Hepatocyte (in vitro differentiated cells): ENCODE data around the gene INTS6. TPM values are rescaled to one million over a fixed set of nuclear protein-coding genes. Genes with fewer than 3 reads are reported as not detected.

ENCODE experiments used
- DNase-seq: peaks from one replicate; pipeline ENCODE4 v3.0.0-alpha.2; 2016; ENCODE audit warnings: low spot score
- H2AFZ ChIP-seq: fragments of 200-600 bp; sonication (generic); 2 replicates; pipeline ENCODE4 v1.6.0; 2016; ENCODE audit warnings: antibody characterized with exemption, mild to moderate bottlenecking
- H3K27ac ChIP-seq: fragments of 200-600 bp; sonication (generic); 2 replicates; pipeline ENCODE4 v1.5.1; 2016; ENCODE audit warnings: mild to moderate bottlenecking
- H3K27me3 ChIP-seq: fragments of 200-600 bp; sonication (generic); 2 replicates; pipeline ENCODE4 v1.6.1; 2016
- H3K36me3 ChIP-seq: fragments of 200-600 bp; sonication (generic); replicated peaks from 2 replicates; pipeline ENCODE4 v1.5.1; 2016; ENCODE audit warnings: low read depth; ENCODE audit not compliant: insufficient read depth
- H3K4me1 ChIP-seq: fragments of 200-600 bp; sonication (generic); 2 replicates; pipeline ENCODE4 v1.5.1; 2016; ENCODE audit warnings: mild to moderate bottlenecking, moderate library complexity; ENCODE audit not compliant: insufficient read depth
- H3K4me2 ChIP-seq: fragments of 200-600 bp; sonication (generic); 2 replicates; pipeline ENCODE4 v1.6.0; 2016
- H3K4me3 ChIP-seq: fragments of 200-600 bp; sonication (generic); 2 replicates; pipeline ENCODE4 v1.5.1; 2016; ENCODE audit warnings: mild to moderate bottlenecking
- H3K79me2 ChIP-seq: fragments of 200-600 bp; sonication (generic); 2 replicates; pipeline ENCODE4 v1.6.0; 2017; ENCODE audit warnings: mild to moderate bottlenecking
- H3K9me2 ChIP-seq: fragments of 200-600 bp; sonication (generic); replicated peaks from 2 replicates; pipeline ENCODE4 v1.6.0; 2017; ENCODE audit warnings: mild to moderate bottlenecking; ENCODE audit not compliant: insufficient read depth
- H3K9me3 ChIP-seq: fragments of 200-600 bp; sonication (generic); 2 replicates; pipeline ENCODE4 v1.5.1; 2016; ENCODE audit warnings: low read depth, mild to moderate bottlenecking
- H4K20me1 ChIP-seq: fragments of 200-600 bp; sonication (generic); 2 replicates; pipeline ENCODE4 v1.6.0; 2016; ENCODE audit warnings: mild to moderate bottlenecking; ENCODE audit not compliant: insufficient read depth, poor library complexity, severe bottlenecking
- EZH2 ChIP-seq: fragments of 200-600 bp; sonication (generic); IDR thresholded peaks from 2 replicates; pipeline ENCODE4 v1.6.1; 2016; ENCODE audit warnings: antibody characterized with exemption, mild to moderate bottlenecking, borderline replicate concordance
- EZH2phosphoT487 ChIP-seq: fragments of 200-600 bp; sonication (generic); IDR thresholded peaks from one replicate; pipeline ENCODE4 v1.6.1; 2018; ENCODE audit warnings: antibody characterized with exemption, mild to moderate bottlenecking, low read depth, moderate library complexity; ENCODE audit not compliant: unreplicated experiment, severe bottlenecking
- WGBS: methylation state at CpG from one replicate; pipeline ENCODE4 v1.1.6; 2016; ENCODE audit warnings: low lambda C conversion rate; ENCODE audit errors: missing lambda C conversion rate; 5-methylcytosine and 5-hydroxymethylcytosine counted together
- polyA plus RNA-seq: library from polyadenylated mRNA; unstranded; fragments of >200 nt; fragmentation: Nextera tagmentation; extraction: Ambion mirVana; gene quantifications from 2 replicates; pipeline ENCODE4 v1.2.1, GENCODE V29; 2016
- total RNA-seq: library from RNA; depleted of rRNA; stranded (reverse); fragments of >200 nt; gene quantifications from 2 replicates; pipeline ENCODE4 v1.2.3, GENCODE V29; 2014
- TF ChIP-seq, protein P1 (sequence below): fragments of 200-600 bp; sonication (generic); IDR thresholded peaks from 2 replicates; pipeline ENCODE4 v1.5.1; 2016; ENCODE audit warnings: antibody characterized with exemption, mild to moderate bottlenecking; ENCODE audit not compliant: poor library complexity

INTS6 gene
- total and polyA plus RNA-seq, 2 experiments from 2014 or later = 28.5 to 51.2 TPM

DNA sequence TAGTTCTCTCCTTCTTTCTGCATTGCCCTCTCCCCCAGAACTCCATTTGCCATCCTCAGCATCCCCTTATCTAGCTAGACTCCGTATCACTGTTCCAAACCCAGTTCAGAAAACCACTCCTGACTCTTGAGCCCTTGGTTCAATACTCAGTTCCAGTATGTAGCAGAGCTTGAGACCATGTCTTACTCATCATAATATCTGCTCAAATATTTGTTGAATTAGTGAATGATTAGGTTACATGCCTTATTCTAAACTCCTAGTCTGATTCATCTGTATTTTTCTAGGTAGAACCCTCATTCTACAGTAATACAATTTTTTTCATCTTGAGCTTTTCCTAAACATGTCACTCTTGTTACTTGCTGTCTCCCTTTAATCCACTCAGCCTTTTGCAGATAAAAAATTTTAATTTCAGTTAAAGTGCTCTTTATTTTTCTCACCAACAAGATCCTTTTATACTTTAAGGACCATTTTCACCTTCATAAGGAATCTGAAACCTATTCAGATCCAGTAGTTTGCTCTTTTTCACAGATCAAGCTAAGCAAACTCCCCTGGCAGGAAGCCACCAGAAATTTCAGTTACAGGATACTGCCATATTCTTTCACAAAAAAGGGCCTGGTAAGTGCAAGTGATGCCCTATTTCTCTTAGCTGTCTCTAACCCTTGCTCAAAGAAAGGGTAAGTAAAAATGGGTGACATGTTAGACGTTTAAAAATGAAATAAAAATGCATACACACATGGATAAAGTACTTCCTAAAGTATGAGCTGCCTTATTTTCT, 23.1 kb upstream of the INTS6 start:
- H3K79me2 ChIP-seq = no peaks in the 10 kb centered on the region
- H3K4me2 ChIP-seq = no peak overlapping the region
- H3K9me3 ChIP-seq = no peaks in the 10 kb centered on the region
- H3K36me3 ChIP-seq = no peaks in the 10 kb centered on the region
- no peak overlapping the region for H2AFZ ChIP-seq
- H3K27me3 ChIP-seq = no peaks in the 10 kb centered on the region
- no peaks in the 10 kb centered on the region for H3K4me1 ChIP-seq
- TF ChIP-seq, protein P1, sequence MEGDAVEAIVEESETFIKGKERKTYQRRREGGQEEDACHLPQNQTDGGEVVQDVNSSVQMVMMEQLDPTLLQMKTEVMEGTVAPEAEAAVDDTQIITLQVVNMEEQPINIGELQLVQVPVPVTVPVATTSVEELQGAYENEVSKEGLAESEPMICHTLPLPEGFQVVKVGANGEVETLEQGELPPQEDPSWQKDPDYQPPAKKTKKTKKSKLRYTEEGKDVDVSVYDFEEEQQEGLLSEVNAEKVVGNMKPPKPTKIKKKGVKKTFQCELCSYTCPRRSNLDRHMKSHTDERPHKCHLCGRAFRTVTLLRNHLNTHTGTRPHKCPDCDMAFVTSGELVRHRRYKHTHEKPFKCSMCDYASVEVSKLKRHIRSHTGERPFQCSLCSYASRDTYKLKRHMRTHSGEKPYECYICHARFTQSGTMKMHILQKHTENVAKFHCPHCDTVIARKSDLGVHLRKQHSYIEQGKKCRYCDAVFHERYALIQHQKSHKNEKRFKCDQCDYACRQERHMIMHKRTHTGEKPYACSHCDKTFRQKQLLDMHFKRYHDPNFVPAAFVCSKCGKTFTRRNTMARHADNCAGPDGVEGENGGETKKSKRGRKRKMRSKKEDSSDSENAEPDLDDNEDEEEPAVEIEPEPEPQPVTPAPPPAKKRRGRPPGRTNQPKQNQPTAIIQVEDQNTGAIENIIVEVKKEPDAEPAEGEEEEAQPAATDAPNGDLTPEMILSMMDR = no peak
- TF ChIP-seq EZH2 = no peak
- TF ChIP-seq EZH2phosphoT487 = no peak
- no peak overlapping the region for H3K27ac ChIP-seq
- no peaks in the 10 kb centered on the region for H4K20me1 ChIP-seq
- no peak for DNase-seq
- 77% methylated on average over 2 of the region's 2 CpGs for WGBS
- H3K4me3 ChIP-seq = no peak overlapping the region
- H3K9me2 ChIP-seq = no peaks in the 10 kb centered on the region

DNA sequence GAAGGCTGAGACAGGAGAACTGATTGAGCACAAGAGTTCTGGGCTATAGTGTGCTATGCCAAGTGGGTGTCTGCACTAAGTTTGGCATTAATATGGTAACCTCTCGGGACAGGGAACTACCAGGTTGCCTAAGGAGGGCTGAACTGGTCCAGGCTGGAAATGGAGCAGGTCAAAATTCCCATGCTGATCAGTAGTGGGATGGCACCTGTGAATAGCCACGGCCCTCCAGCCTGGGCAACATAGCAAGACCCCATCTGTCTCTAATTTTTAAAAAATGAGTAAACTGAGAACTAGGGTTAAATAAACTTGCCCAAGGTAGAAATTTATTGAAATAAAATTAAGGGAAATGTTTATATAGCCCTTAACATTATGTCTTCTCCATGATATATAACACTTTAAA, 17.0 kb upstream of the INTS6 start:
- DNase-seq = no peak
- Histone ChIP-seq H3K9me3 (no peaks in the 10 kb centered on the region), H4K20me1 (no peaks in the 10 kb centered on the region), H3K4me3 (no peak overlapping the region), H3K9me2 (no peaks in the 10 kb centered on the region), H2AFZ (no peak overlapping the region), H3K36me3 (no peaks in the 10 kb centered on the region), H3K79me2 (no peaks in the 10 kb centered on the region), H3K4me2 (no peak overlapping the region), H3K27me3 (no peaks in the 10 kb centered on the region), H3K4me1 (no peaks in the 10 kb centered on the region), H3K27ac (no peak overlapping the region)
- TF ChIP-seq, protein P1 = no peak
- WGBS = 92% methylated on average over 2 of the region's 2 CpGs

DNA sequence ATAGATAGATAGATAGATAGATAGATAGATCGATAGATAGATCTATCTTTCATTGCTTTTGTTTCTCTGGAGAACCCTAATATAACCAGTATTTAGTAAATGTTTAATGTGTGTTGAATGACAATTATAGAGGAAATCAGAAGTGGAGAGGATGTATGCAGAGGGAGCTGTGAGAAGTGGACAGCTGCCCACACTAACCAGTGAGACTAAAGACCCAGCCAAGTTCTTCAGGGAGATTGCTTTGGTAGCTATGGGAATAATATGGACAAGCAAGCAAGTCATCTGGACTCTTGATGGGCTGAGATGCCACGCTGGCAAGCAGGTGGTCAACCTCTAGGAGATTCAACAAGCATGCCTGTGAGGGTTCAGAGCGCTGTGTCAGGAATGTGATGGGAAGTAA, 14.9 kb upstream of the INTS6 start:
- no peaks in the 10 kb centered on the region for H4K20me1 ChIP-seq
- H3K4me3 ChIP-seq = no peak overlapping the region
- WGBS = 99% methylated on average over 3 of the region's 3 CpGs
- no peaks in the 10 kb centered on the region for H3K9me2 ChIP-seq
- no peaks in the 10 kb centered on the region for H3K9me3 ChIP-seq
- H3K79me2 ChIP-seq = no peaks in the 10 kb centered on the region
- H3K27me3 ChIP-seq = no peaks in the 10 kb centered on the region
- no peak overlapping the region for H3K4me2 ChIP-seq
- DNase-seq = no peak
- no peaks in the 10 kb centered on the region for H3K4me1 ChIP-seq
- TF ChIP-seq EZH2 (no peak), EZH2phosphoT487 (no peak)
- TF ChIP-seq, protein P1 = no peak
- H3K36me3 ChIP-seq = no peaks in the 10 kb centered on the region
- H2AFZ ChIP-seq = no peak overlapping the region
- H3K27ac ChIP-seq = no peak overlapping the region
